Smooth muscle cell (in vitro differentiated cells): ENCODE results near the gene CAPN13. TPM values are rescaled to one million over a fixed set of nuclear protein-coding genes. Genes with fewer than 3 reads are reported as not detected.

Source experiments
- DNase-seq: peaks from one replicate; lab custom pipeline; 2025; ENCODE audit not compliant: unreplicated experiment; lab: John Stamatoyannopoulos, UW
- H2AFZ ChIP-seq: fragments of 200-600 bp; sonication (generic); 2 replicates; pipeline ENCODE4 v1.6.0; 2016; ENCODE audit warnings: antibody characterized with exemption, low read depth, mild to moderate bottlenecking
- H3F3A ChIP-seq: fragments of 200-600 bp; sonication (generic); 2 replicates; pipeline ENCODE4 v1.6.0; 2017; ENCODE audit warnings: antibody characterized with exemption, low read depth
- H3K27ac ChIP-seq: fragments of 200-600 bp; sonication (generic); 2 replicates; pipeline ENCODE4 v1.5.1; 2016; ENCODE audit warnings: low read depth, mild to moderate bottlenecking
- H3K27me3 ChIP-seq: fragments of 200-600 bp; sonication (generic); 2 replicates; pipeline ENCODE4 v1.6.1; 2016; ENCODE audit warnings: low read depth, mild to moderate bottlenecking
- H3K36me3 ChIP-seq: fragments of 200-600 bp; sonication (generic); 2 replicates; pipeline ENCODE4 v1.5.1; 2016; ENCODE audit warnings: low read depth
- H3K4me1 ChIP-seq: fragments of 200-600 bp; sonication (generic); 2 replicates; pipeline ENCODE4 v1.5.1; 2016; ENCODE audit warnings: low read depth
- H3K4me2 ChIP-seq: fragments of 200-600 bp; sonication (generic); 2 replicates; pipeline ENCODE4 v1.6.0; 2016; ENCODE audit warnings: mild to moderate bottlenecking
- H3K4me3 ChIP-seq: fragments of 200-600 bp; sonication (generic); 2 replicates; pipeline ENCODE4 v1.5.1; 2016; ENCODE audit warnings: mild to moderate bottlenecking
- H3K79me2 ChIP-seq: fragments of 200-600 bp; sonication (generic); 2 replicates; pipeline ENCODE4 v1.6.0; 2016; ENCODE audit warnings: low read depth, mild to moderate bottlenecking
- H3K9ac ChIP-seq: fragments of 200-600 bp; sonication (generic); 2 replicates; pipeline ENCODE4 v1.6.0; 2016; ENCODE audit warnings: low read depth
- H3K9me3 ChIP-seq: fragments of 200-600 bp; sonication (generic); replicated peaks from 2 replicates; pipeline ENCODE4 v1.5.1; 2016; ENCODE audit warnings: low read depth
- H4K20me1 ChIP-seq: fragments of 200-600 bp; sonication (generic); 2 replicates; pipeline ENCODE4 v1.6.0; 2016; ENCODE audit warnings: low read depth
- WGBS: methylation state at CpG from one replicate; pipeline ENCODE4 v1.1.7; 2016; ENCODE audit warnings: low lambda C conversion rate; 5-methylcytosine and 5-hydroxymethylcytosine counted together
- polyA plus RNA-seq: library from polyadenylated mRNA; unstranded; fragments of >200 nt; fragmentation: Nextera tagmentation; extraction: Ambion mirVana; gene quantifications from 2 replicates; pipeline ENCODE4 v1.2.1, GENCODE V29; 2016
- total RNA-seq: library from RNA; depleted of rRNA; stranded (reverse); fragments of >200 nt; gene quantifications from 2 replicates; pipeline ENCODE4 v1.2.3, GENCODE V29; 2014
- TF ChIP-seq, protein P1 (sequence below): fragments of 200-600 bp; sonication (generic); IDR thresholded peaks from 2 replicates; pipeline ENCODE4 v1.5.1; 2017; ENCODE audit warnings: borderline replicate concordance, mild to moderate bottlenecking, antibody characterized with exemption; ENCODE audit not compliant: insufficient read depth, poor library complexity, severe bottlenecking

The CAPN13 gene
- total and polyA plus RNA-seq, 2 experiments from 2014 or later = 0.04 to 0.40 TPM

DNA sequence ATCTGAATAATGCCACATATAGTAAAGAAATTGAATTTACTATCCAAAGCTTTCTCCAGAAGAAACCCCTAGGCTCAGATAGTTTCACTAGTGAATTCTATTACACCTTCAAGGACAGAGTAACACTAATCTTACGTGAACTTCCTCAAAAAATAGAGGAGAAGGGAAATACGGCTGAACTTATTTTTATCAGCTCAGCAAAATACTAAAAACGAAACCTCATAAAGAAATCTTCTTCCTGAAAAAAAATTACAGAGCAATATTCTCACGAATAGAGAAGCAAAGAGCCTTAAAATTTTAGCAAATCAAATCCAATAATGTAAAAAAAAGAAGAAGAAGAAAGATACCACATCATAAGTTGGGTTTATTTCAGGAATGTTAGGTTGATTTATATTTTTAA, 14.7 kb downstream of the CAPN13 start:
- Histone ChIP-seq H3K9ac (no peak overlapping the region), H3F3A (no peaks in the 10 kb centered on the region), H3K4me1 (no peaks in the 10 kb centered on the region), H3K27me3 (no peaks in the 10 kb centered on the region), H3K36me3 (no peaks in the 10 kb centered on the region), H3K27ac (no peak overlapping the region), H3K9me3 (no peaks in the 10 kb centered on the region), H3K4me3 (no peak overlapping the region), H3K79me2 (no peaks in the 10 kb centered on the region), H4K20me1 (no peaks in the 10 kb centered on the region), H2AFZ (no peak overlapping the region), H3K4me2 (no peak overlapping the region)
- TF ChIP-seq, protein P1, sequence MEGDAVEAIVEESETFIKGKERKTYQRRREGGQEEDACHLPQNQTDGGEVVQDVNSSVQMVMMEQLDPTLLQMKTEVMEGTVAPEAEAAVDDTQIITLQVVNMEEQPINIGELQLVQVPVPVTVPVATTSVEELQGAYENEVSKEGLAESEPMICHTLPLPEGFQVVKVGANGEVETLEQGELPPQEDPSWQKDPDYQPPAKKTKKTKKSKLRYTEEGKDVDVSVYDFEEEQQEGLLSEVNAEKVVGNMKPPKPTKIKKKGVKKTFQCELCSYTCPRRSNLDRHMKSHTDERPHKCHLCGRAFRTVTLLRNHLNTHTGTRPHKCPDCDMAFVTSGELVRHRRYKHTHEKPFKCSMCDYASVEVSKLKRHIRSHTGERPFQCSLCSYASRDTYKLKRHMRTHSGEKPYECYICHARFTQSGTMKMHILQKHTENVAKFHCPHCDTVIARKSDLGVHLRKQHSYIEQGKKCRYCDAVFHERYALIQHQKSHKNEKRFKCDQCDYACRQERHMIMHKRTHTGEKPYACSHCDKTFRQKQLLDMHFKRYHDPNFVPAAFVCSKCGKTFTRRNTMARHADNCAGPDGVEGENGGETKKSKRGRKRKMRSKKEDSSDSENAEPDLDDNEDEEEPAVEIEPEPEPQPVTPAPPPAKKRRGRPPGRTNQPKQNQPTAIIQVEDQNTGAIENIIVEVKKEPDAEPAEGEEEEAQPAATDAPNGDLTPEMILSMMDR = no peak
- 90% methylated on average over 4 of the region's 4 CpGs for WGBS
- no peak for DNase-seq

DNA sequence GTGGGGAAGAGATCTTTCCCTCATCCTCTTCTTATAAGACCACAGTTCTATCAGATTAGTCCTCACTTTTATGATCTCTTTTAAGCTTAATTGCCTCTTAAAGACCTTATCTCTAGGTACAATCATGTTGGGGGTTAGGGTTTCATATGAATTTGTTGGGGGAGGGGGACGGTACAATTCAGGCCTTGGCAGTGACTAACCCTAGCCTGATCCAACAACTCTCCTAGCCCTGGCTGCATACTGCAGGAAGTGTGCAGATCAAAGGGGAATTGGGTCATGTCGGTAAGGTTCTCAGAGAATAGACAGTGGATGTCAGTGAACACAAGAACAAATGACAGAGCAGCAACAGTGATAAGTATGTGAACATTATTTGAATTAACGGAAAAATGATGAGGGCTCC, 16.4 kb downstream of the CAPN13 start:
- Histone ChIP-seq H3K36me3 (no peaks in the 10 kb centered on the region), H2AFZ (no peak overlapping the region), H3K79me2 (no peaks in the 10 kb centered on the region), H3K27me3 (no peaks in the 10 kb centered on the region), H3K9ac (no peak overlapping the region), H4K20me1 (no peaks in the 10 kb centered on the region), H3K4me3 (no peak overlapping the region), H3F3A (no peaks in the 10 kb centered on the region), H3K27ac (no peak overlapping the region), H3K4me2 (no peak overlapping the region), H3K4me1 (no peaks in the 10 kb centered on the region), H3K9me3 (no peaks in the 10 kb centered on the region)
- no peak for DNase-seq
- TF ChIP-seq, protein P1 = no peak
- WGBS = 58% methylated on average over 3 of the region's 3 CpGs

DNA sequence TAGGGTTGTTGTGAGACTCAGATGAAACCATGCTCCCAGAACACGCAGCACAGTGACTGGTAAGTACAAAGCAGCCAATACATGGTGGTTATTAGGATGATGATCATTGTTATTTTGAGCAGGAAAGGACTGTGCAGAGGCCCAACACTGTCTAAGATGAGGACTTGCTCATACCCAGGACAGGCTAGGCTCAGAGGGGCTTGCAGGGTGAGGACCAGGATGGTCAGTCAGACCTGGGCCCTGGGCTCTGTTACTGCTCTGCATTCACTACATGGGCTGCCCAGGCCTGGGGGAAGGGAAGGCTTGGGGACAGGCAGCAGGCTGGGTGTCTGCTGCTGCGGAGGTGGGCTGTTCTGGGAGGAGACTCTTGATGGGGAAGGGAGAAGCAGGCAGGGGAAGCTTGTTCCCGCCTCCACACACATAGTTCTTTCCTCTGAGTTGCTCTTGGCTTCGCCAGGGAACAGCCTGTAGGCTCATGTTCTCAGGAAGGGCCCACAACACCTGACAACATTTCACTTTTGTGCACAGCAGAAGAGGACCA, 17.5 kb downstream of the CAPN13 start:
- TF ChIP-seq, protein P1 = no peak
- Histone ChIP-seq H3F3A (no peaks in the 10 kb centered on the region), H3K4me3 (no peak overlapping the region), H3K4me1 (no peaks in the 10 kb centered on the region), H3K27ac (no peak overlapping the region), H3K27me3 (peaks cover 7% of the 10 kb centered on the region), H3K36me3 (no peaks in the 10 kb centered on the region), H3K4me2 (no peak overlapping the region), H3K9ac (no peak overlapping the region), H3K79me2 (no peaks in the 10 kb centered on the region), H3K9me3 (no peaks in the 10 kb centered on the region), H4K20me1 (no peaks in the 10 kb centered on the region), H2AFZ (no peak overlapping the region)
- 58% methylated on average over 4 of the region's 4 CpGs for WGBS
- DNase-seq = no peak
